MCF 10A (cell line): ENCODE measurements around the gene CPLANE2. TPM values are rescaled to one million over a fixed set of nuclear protein-coding genes. Genes with fewer than 3 reads are reported as not detected.

Source experiments
- BruUV-seq: library from RNA; stranded (reverse); fragments of 400-500 nt; replicated peaks from 2 replicates; lab custom pipeline; 2021; lab: Mats Ljungman, UMichigan
- CTCF ChIA-PET: fragments of 300-600 bp; sonication (Branson Sonifier 250); formaldehyde crosslinking; extraction: SDS; loops from one replicate; lab custom pipeline; 2021; ENCODE audit warnings: antibody characterized with exemption, inconsistent platforms; lab: Yijun Ruan, JAX
- POLR2A ChIA-PET: fragments of 300-600, 350-650 bp; sonication (Branson Sonifier 250); formaldehyde crosslinking; extraction: SDS; loops from one replicate; lab custom pipeline; 2020; ENCODE audit warnings: antibody characterized with exemption, inconsistent platforms; lab: Yijun Ruan, JAX
- DNase-seq: peaks from one replicate; pipeline ENCODE4 v3.0.0-alpha.2; 2018; ENCODE audit not compliant: unreplicated experiment
- H3K27ac Mint-ChIP-seq: one replicate; pipeline ENCODE4 v1.8.0; 2022; ENCODE audit warnings: mild to moderate bottlenecking, low read depth, mixed read lengths; ENCODE audit not compliant: unreplicated experiment
- H3K27me3 Mint-ChIP-seq: one replicate; pipeline ENCODE4 v1.8.0; 2022; ENCODE audit warnings: mixed read lengths; ENCODE audit not compliant: insufficient read depth, unreplicated experiment
- H3K36me3 Mint-ChIP-seq: one replicate; pipeline ENCODE4 v1.8.0; 2022; ENCODE audit warnings: mild to moderate bottlenecking, moderate library complexity, mixed read lengths; ENCODE audit not compliant: insufficient read depth, unreplicated experiment
- H3K4me1 Mint-ChIP-seq: one replicate; pipeline ENCODE4 v1.8.0; 2022; ENCODE audit warnings: mixed read lengths; ENCODE audit not compliant: insufficient read depth, unreplicated experiment
- H3K4me3 Mint-ChIP-seq: one replicate; pipeline ENCODE4 v1.8.0; 2022; ENCODE audit warnings: mild to moderate bottlenecking, moderate library complexity, mixed read lengths; ENCODE audit not compliant: unreplicated experiment
- H3K9me3 Mint-ChIP-seq: one replicate; pipeline ENCODE4 v1.8.0; 2022; ENCODE audit warnings: mixed read lengths; ENCODE audit not compliant: unreplicated experiment
- intact Hi-C: fragments of 100-400 bp; cut with micrococcal nuclease; formaldehyde crosslinking; loops from 2 replicates; pipeline ENCODE4 v1.14.1; 2022
- total RNA-seq: library from RNA; stranded (reverse); gene quantifications from 2 replicates; pipeline ENCODE4 v1.2.3, GENCODE V29; 2022
- TF ChIP-seq, protein P1 (sequence below): fragments of 200-600 bp; IDR thresholded peaks from one replicate; pipeline ENCODE4 v1.8.0; 2022; ENCODE audit warnings: antibody characterized with exemption, mild to moderate bottlenecking; ENCODE audit not compliant: unreplicated experiment

CPLANE2 gene
- total RNA-seq, 1 experiment from 2014 or later, result 8.3 TPM

DNA sequence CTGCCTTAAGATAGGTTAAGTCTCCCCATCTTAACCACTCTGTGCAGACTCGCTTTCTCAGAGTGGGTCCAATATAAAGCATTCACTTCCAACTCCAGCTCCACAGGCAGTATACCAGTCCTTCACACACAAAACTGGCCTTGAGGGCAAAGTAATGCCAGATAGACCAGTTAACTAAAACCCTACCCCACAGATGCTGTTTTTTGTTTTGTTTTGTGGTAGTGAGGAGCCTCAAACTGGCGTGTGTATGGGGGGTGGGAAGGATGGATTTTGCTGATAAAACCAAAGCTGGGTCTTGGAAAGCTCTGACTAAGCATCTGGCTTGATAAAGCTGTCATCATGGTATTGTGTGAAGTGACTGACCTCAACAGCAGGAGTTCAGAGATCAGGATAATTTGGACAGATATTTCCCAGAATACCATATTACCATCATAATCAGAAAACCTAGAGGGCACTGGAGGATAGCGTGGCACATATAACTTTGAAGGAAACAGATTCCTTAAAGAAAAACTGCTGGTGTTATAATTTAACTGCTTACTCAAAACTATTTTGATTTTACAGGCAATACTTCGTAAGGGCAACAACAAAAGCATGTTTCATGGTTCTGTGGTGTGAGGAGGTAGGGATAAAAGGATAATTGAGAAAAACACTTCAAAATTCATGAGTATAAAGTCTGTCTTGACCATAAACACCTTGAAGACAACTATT is 29.6 kb upstream of the CPLANE2 start:
- TF ChIP-seq, protein P1, sequence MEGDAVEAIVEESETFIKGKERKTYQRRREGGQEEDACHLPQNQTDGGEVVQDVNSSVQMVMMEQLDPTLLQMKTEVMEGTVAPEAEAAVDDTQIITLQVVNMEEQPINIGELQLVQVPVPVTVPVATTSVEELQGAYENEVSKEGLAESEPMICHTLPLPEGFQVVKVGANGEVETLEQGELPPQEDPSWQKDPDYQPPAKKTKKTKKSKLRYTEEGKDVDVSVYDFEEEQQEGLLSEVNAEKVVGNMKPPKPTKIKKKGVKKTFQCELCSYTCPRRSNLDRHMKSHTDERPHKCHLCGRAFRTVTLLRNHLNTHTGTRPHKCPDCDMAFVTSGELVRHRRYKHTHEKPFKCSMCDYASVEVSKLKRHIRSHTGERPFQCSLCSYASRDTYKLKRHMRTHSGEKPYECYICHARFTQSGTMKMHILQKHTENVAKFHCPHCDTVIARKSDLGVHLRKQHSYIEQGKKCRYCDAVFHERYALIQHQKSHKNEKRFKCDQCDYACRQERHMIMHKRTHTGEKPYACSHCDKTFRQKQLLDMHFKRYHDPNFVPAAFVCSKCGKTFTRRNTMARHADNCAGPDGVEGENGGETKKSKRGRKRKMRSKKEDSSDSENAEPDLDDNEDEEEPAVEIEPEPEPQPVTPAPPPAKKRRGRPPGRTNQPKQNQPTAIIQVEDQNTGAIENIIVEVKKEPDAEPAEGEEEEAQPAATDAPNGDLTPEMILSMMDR, result no peak
- no peak for DNase-seq
- H3K36me3 Mint-ChIP-seq, result no peaks in the 10 kb centered on the region
- CTCF ChIA-PET, result interaction anchor here (1.9 kb wide), 1 partner anchor 96 kb away, joined by 6 read pairs; no protein-coding TSS in a partner anchor
- H3K27me3 Mint-ChIP-seq, result no peaks in the 10 kb centered on the region
- H3K4me1 Mint-ChIP-seq, result no peaks in the 10 kb centered on the region
- POLR2A ChIA-PET, result interaction anchor here (1.0 kb wide), 1 partner anchor 12 kb away, joined by 3 read pairs; no protein-coding TSS in a partner anchor
- intact Hi-C loops, result no loop called here
- H3K27ac Mint-ChIP-seq, result no peak overlapping the region
- H3K4me3 Mint-ChIP-seq, result no peak overlapping the region
- BruUV-seq, result no TSS peak
- no peaks in the 10 kb centered on the region for H3K9me3 Mint-ChIP-seq

DNA sequence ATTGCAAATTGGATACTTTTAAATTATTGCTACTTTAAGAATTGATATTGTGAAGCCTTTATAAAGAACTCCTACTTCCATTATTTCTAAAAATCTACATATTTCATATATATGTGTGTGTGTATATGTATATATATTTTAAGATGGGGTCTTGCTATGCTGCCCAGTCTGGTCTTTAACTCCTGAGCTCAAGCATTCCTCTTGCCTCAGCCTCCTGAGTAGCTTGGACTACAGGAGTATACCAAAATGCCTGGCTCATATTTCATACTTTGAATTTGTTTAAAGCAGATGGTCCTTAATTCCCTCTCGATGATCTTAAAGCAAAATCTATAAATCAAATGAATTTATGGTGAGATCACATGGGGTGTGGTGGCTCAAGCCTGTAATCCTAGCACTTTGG is 25.1 kb upstream of the CPLANE2 start:
- no peak overlapping the region for H3K4me3 Mint-ChIP-seq
- ChIA-PET POLR2A (no interaction called here), CTCF (no interaction called here)
- H3K9me3 Mint-ChIP-seq, result no peaks in the 10 kb centered on the region
- no peaks in the 10 kb centered on the region for H3K27me3 Mint-ChIP-seq
- intact Hi-C loops, result no loop called here
- DNase-seq, result no peak
- TF ChIP-seq, protein P1, result no peak
- peaks cover 9% of the 10 kb centered on the region for H3K4me1 Mint-ChIP-seq
- no TSS peak for BruUV-seq
- no peak overlapping the region for H3K27ac Mint-ChIP-seq
- H3K36me3 Mint-ChIP-seq, result peaks cover 6% of the 10 kb centered on the region

DNA sequence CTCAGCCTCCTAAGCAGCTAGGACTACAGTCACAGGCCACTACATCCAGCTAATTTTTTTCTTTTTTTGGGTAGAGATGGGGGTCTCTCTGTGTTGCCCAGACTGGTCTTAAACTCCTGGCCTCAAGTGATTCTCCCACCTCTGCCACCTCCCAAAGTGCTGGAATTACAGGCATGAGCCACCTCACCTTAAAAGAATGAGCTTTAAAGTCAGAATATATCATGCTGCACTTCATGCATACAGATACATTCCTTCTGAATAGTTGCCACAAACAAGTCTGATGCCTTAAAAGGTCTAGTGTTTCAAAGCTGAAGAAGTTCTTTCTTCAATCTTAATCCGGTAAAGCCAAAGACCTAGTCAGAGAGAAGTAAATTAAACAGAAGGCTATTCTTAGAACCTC is 23.8 kb upstream of the CPLANE2 start:
- H3K9me3 Mint-ChIP-seq, result no peaks in the 10 kb centered on the region
- DNase-seq, result no peak
- TF ChIP-seq, protein P1, result no peak
- H3K27ac Mint-ChIP-seq, result no peak overlapping the region
- ChIA-PET POLR2A (no interaction called here), CTCF (interaction anchor here (1.0 kb wide), 1 partner anchor 182 kb away, joined by 3 read pairs; no protein-coding TSS in a partner anchor)
- peaks cover 9% of the 10 kb centered on the region for H3K4me1 Mint-ChIP-seq
- no peak overlapping the region for H3K4me3 Mint-ChIP-seq
- intact Hi-C loops, result no loop called here
- peaks cover 14% of the 10 kb centered on the region for H3K36me3 Mint-ChIP-seq
- no TSS peak for BruUV-seq
- no peaks in the 10 kb centered on the region for H3K27me3 Mint-ChIP-seq

DNA sequence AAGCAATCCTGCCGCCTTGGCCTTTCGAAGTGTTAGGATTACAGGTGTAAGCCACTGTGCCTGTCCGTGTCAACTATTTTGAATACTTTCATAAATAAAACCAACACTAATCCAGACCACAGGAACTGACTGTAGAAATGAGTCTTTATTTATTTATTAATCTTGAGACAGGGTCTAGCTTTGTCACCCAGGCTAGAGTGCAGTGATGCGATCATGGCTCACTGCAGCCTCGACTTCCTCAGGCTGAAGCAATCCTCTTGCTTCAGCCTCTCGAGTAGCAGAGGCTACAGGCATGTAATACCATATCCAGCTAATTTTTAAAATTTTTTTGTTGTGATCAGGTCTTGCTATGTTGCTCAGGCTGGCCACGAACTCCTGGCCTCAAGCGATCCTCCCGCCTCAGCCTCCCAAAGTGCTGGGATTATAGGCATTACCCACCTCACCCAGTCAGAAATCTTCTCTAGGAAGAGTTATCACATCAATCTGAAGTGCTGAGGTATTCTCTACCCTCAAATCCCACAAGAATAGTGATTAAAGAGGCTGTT is 21.7 kb upstream of the CPLANE2 start:
- Mint-ChIP-seq H3K27ac (no peak overlapping the region), H3K36me3 (peaks cover 27% of the 10 kb centered on the region), H3K4me1 (peaks cover 9% of the 10 kb centered on the region), H3K27me3 (no peaks in the 10 kb centered on the region), H3K4me3 (no peak overlapping the region), H3K9me3 (no peaks in the 10 kb centered on the region)
- no TSS peak for BruUV-seq
- CTCF ChIA-PET, result interaction anchor here (0.5 to 1.2 kb wide), 3 partner anchors 104 to 239 kb away, joined by 4 to 5 read pairs (median 4); no protein-coding TSS in a partner anchor
- intact Hi-C loops, result no loop called here
- TF ChIP-seq, protein P1, result no peak
- DNase-seq, result no peak
- POLR2A ChIA-PET, result no interaction called here
